NCI-H187 (cell line): Measurements from ENCODE around the gene LTF.
"Not testable (repeated sequence)": the region's sequence is repeated elsewhere in the genome, so short reads cannot be mapped to it uniquely, and the experiment has no call there.

Experiments
- DNase-seq, 2 experiments: peaks; one replicate each; lab custom pipeline; 2025; lab: John Stamatoyannopoulos, UW

Gene LTF

GRCh38 chr3:46412786-46413298 lies 51.9 kb downstream of the LTF start:
- DNase-seq: no peak

GRCh38 chr3:46411271-46411670 lies 53.4 kb downstream of the LTF start:
- DNase-seq: no peak

- DNase-seq: no peak
Measured at GRCh38 chr3:46410669-46411068, 54.0 kb downstream of the LTF start.

GRCh38 chr3:46409739-46410489 lies 54.8 kb downstream of the LTF start:
- DNase-seq: no peak

GRCh38 chr3:46408853-46409252 lies 55.9 kb downstream of the LTF start:
- no peak for DNase-seq

- no peak for DNase-seq
Measured at GRCh38 chr3:46407970-46408369, 56.7 kb downstream of the LTF start.

- DNase-seq: no peak
Measured at GRCh38 chr3:46406788-46407611, 57.7 kb downstream of the LTF start, which contains the start of the genes CCR5AS and CCRL2. Gene CCR5AS (minus strand): TSS chr3:46407066. Gene CCRL2 (plus strand): TSS chr3:46407259. CDS start chr3:46408080, 821 bp downstream.

- DNase-seq: no peak
Measured at GRCh38 chr3:46406443-46406787, 58.3 kb downstream of the LTF start.

GRCh38 chr3:46405301-46406019 lies 59.2 kb downstream of the LTF start:
- no peak for DNase-seq

- DNase-seq: not testable (repeated sequence)
Measured at GRCh38 chr3:46402902-46403301, 61.8 kb downstream of the LTF start.

GRCh38 chr3:46401579-46401978 lies 63.1 kb downstream of the LTF start:
- DNase-seq: no peak

- no peak for DNase-seq
Measured at GRCh38 chr3:46400846-46401245, 63.9 kb downstream of the LTF start.

- DNase-seq: no peak
Measured at GRCh38 chr3:46400000-46400734, 64.5 kb downstream of the LTF start.

GRCh38 chr3:46399557-46399956 lies 65.1 kb downstream of the LTF start:
- no peak for DNase-seq

- no peak for DNase-seq
Measured at GRCh38 chr3:46399098-46399497, 65.6 kb downstream of the LTF start.

- no peak for DNase-seq
Measured at GRCh38 chr3:46398186-46398955, 66.3 kb downstream of the LTF start.

- DNase-seq: no peak
Measured at GRCh38 chr3:46397111-46397510, 67.6 kb downstream of the LTF start.

- no peak for DNase-seq
Measured at GRCh38 chr3:46395766-46396530, 68.8 kb downstream of the LTF start.

GRCh38 chr3:46395210-46395661 lies 69.5 kb downstream of the LTF start:
- no peak for DNase-seq
